Stomach (tissue), 9 donors: ENCODE results near the gene AKAP13. TPM values are rescaled to one million over a fixed set of nuclear protein-coding genes. Genes with fewer than 3 reads are reported as not detected.
A peak's percentile ranks its signal among the peaks of the same experiment; 100 is the strongest.

ENCODE experiments used
- DNase-seq, 2 donors: peaks; one replicate each; pipeline versions ENCODE4 v3.0.0 to v3.0.0-alpha.2; 2013 to 2019
- H3K27ac ChIP-seq, 5 donors: fragments of 200-600 bp in 4 of 5; sonication (generic) in 4 of 5; one replicate each; pipeline ENCODE4 v1.5.1; 2013 to 2019; ENCODE audit warnings: mild to moderate bottlenecking in 1 of 5, moderate library complexity in 1 of 5
- H3K27me3 ChIP-seq, 3 donors: fragments of 200-600 bp; sonication (generic); one replicate each; pipeline ENCODE4 v1.5.1; 2017 to 2019; ENCODE audit warnings: mixed run types in 1 of 3
- H3K36me3 ChIP-seq, 4 donors: fragments of 200-600 bp; sonication (generic); 1 replicate in 3 of 4; 2 replicates in 1 of 4; pipeline ENCODE4 v1.5.1; 2016 to 2019
- H3K4me1 ChIP-seq, 4 donors: fragments of 200-600 bp; sonication (generic); one replicate each; pipeline ENCODE4 v1.5.1; 2016 to 2019
- H3K4me3 ChIP-seq, 4 donors: fragments of 200-600 bp; sonication (generic) in 3 of 4; one replicate each; pipeline ENCODE4 v1.5.1; 2016 to 2019; ENCODE audit warnings: mild to moderate bottlenecking in 1 of 4
- H3K9me3 ChIP-seq, 4 donors: fragments of 200-600 bp; sonication (generic); one replicate each; pipeline ENCODE4 v1.5.1; 2016 to 2019
- CTCF ChIP-seq, 7 experiments: fragments of 450-650 bp in 4 of 7; fragments of 200-600 bp in 3 of 7; sonication (generic) in 3 of 7; IDR thresholded peaks; one replicate each; pipeline ENCODE4 v1.5.1; 2016 to 2019; ENCODE audit warnings: antibody characterized with exemption in 7 of 7, control low read depth in 2 of 7, mild to moderate bottlenecking in 1 of 7
- EP300 ChIP-seq: sonication (generic); formaldehyde crosslinking; IDR thresholded peaks from one replicate; pipeline ENCODE4 v1.6.1; 2017; ENCODE audit warnings: antibody characterized with exemption
- POLR2A ChIP-seq, 4 donors: fragments of 450-650 bp; IDR thresholded peaks; one replicate each; pipeline ENCODE4 v1.6.1; 2016; ENCODE audit warnings: antibody characterized with exemption in 4 of 4, control low read depth in 2 of 4, mild to moderate bottlenecking in 1 of 4, moderate library complexity in 1 of 4
- POLR2AphosphoS5 ChIP-seq, 3 donors: sonication (generic); formaldehyde crosslinking; IDR thresholded peaks; one replicate each; pipeline ENCODE4 v1.6.1; 2016; ENCODE audit warnings: antibody characterized with exemption in 3 of 3
- WGBS, 5 donors: extraction: QIAGEN DNeasy Blood & Tissue Kit in 3 of 5; methylation state at CpG; one replicate each; pipeline versions ENCODE4 v1.1.5 to v1.1.7; 2013 to 2018; 5-methylcytosine and 5-hydroxymethylcytosine counted together
- intact Hi-C: fragments of 100-400 bp; cut with DNase I; formaldehyde crosslinking; loops from one replicate; pipeline ENCODE4 v1.15.1; 2023; ENCODE audit warnings: low total_unique reads
- polyA plus RNA-seq, 3 donors: library from polyadenylated mRNA; stranded (reverse); fragments of 200-250 nt; gene quantifications; one replicate each; pipeline ENCODE4 v1.2.3, GENCODE V29; 2013
- total RNA-seq, 5 donors: library from RNA; depleted of rRNA; stranded (reverse); fragments of >200 nt; gene quantifications; one replicate each; pipeline versions ENCODE4 v1.1.0 to v1.2.3, GENCODE V29; 2014 to 2016
- donor health status: healthy with polysubstance abuse.
- donor health status: Bipolar disorder and iron deficiency.
- donor health status: healthy.

The AKAP13 gene
- total and polyA plus RNA-seq, 8 donors, result 33.1 to 395 (median 138) TPM

DNA sequence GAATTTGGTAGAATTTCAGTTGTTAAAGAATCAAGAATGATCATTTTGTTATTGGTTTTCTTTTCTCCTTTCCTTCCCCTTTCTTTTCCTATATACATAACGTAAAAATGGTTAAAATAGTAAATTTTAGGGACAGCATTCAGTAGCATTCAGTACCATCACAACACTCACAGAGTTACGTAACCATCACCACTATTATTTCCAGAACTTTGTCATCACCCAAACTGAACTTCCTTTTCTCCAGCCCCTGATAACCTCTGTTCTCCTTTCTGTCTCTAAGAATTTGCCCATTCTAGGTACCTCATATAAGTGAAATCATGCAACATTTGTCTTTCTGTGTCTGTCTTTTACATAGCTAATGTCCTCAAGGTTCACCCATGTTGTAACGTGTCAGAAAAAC is 165.3 kb downstream of the AKAP13 start:
- DNase-seq, result no peak
- no peaks in the 10 kb centered on the region for H3K9me3 ChIP-seq
- TF ChIP-seq EP300 (no peak), POLR2AphosphoS5 (IDR thresholded peaks at IDR 0.05) (no peak), POLR2A (IDR thresholded peaks at IDR 0.05) (no peak), CTCF (IDR thresholded peaks at IDR 0.05) (no peak)
- no peaks in the 10 kb centered on the region for H3K27me3 ChIP-seq
- WGBS, 5 donors, result 80 to 94% (median 88%) methylated on average over 3 of the region's 3 CpGs
- H3K4me3 ChIP-seq, result no peak overlapping the region
- H3K27ac ChIP-seq, result peak overlapping the region in 4 of 5 donors; percentile 74 to 85 (median 82)
- intact Hi-C loops, result no loop called here
- H3K4me1 ChIP-seq, result peaks cover 38 to 80% (median 46%) of the 10 kb centered on the region in 4 donors
- peaks cover 0 to 3% (median 0%) of the 10 kb centered on the region in 4 donors for H3K36me3 ChIP-seq

DNA sequence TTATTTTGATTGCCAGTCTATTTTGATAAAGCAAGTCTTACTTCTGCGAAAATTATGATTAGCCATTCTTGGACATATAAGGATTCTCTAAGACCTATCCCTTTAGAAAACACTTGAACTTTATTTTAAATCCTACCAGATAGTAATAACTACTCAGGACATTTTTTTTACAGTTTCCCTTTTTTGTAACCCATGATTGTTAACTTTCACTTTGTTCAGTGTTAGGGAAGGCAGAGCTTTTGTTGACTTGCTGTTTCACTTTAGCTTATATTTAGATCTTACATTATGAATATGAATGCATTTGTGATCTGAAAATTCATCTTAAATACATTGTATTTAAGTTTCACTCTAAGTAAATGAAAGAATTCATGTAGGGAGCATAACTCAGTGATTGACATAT is 167.0 kb downstream of the AKAP13 start:
- Histone ChIP-seq H3K36me3 (peaks cover 0 to 3% (median 0%) of the 10 kb centered on the region in 4 donors), H3K9me3 (no peaks in the 10 kb centered on the region), H3K4me3 (no peak overlapping the region), H3K27me3 (no peaks in the 10 kb centered on the region), H3K4me1 (peaks cover 30 to 81% (median 37%) of the 10 kb centered on the region in 4 donors), H3K27ac (peak overlapping the region in 3 of 5 donors; percentile 6 to 81 (median 30))
- intact Hi-C loops, result no loop called here
- no peak for TF ChIP-seq POLR2AphosphoS5 (IDR thresholded peaks at IDR 0.05)
- DNase-seq, result no peak
- WGBS, 5 donors, result 41 to 82% (median 53%) methylated on average over 1 of the region's 1 CpG

DNA sequence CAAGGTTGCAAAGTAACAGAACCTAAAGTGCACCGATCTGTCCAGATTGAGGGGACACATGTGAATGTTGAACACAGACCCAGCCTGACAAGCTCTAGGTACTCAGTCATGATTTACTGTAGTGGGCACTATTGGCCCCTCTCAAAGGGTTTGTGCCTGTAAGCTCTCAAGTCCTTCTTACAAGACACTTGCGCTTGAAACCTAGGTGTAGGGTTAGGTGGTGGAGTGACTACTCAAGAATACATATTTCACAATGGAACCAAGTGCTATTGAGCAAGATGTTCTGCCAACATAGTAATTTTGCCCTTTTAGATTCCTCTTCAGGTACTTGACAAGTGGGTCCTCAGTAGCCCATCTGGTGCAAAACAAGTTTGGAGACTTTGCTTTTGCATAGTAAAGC is 169.9 kb downstream of the AKAP13 start:
- Histone ChIP-seq H3K27ac (peak overlapping the region in 2 of 5 donors; percentile 8 to 44), H3K9me3 (no peaks in the 10 kb centered on the region), H3K4me3 (no peak overlapping the region), H3K36me3 (peaks cover 0 to 6% (median 1%) of the 10 kb centered on the region in 4 donors), H3K27me3 (no peaks in the 10 kb centered on the region), H3K4me1 (peaks cover 3 to 53% (median 13%) of the 10 kb centered on the region in 4 donors)
- DNase-seq, result no peak
- TF ChIP-seq CTCF (IDR thresholded peaks at IDR 0.05) (no peak), POLR2A (IDR thresholded peaks at IDR 0.05) (no peak)
- intact Hi-C loops, result no loop called here
- WGBS, 5 donors, result 66 to 100% (median 78%) methylated on average over 2 of the region's 2 CpGs

DNA sequence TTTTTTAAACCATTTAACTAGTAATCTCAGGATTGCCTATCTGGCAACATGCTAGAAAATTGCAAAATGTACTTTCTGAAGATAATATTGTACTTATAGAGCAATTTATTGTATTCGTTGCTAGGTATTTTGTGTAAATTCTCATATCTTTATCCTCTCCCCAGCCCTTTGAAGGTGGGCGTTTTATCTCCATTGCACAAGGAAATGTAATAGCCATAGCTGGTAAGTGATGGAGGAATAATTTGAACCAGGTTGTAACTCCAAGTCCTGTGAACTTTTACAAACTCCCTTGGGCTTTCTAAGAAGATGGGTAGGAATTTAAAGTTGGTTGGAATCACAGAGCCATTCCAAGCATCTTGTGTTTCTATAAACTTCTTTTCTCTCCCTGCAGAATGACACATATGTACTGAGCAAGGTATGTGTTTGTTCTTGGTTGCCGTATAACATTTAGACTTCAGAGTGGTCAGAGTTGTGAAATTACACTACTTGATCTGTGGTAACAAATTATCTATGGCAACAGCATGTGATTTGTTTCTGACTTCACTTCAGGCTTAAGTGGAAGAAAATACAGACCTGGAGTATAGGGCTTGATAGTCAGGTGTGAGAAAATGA is 170.9 kb downstream of the AKAP13 start:
- intact Hi-C loops, result no loop called here
- no peaks in the 10 kb centered on the region for H3K27me3 ChIP-seq
- no peak for TF ChIP-seq EP300
- peak in 1 of 3 donors; percentile 3 for TF ChIP-seq POLR2AphosphoS5 (IDR thresholded peaks at IDR 0.05)
- H3K36me3 ChIP-seq, result peaks cover 0 to 6% (median 1%) of the 10 kb centered on the region in 4 donors
- no peaks in the 10 kb centered on the region for H3K9me3 ChIP-seq
- WGBS, 5 donors, result 31 to 47% (median 35%) methylated on average over 3 of the region's 3 CpGs
- H3K4me3 ChIP-seq, result no peak overlapping the region
- H3K4me1 ChIP-seq, result peaks cover 0 to 51% (median 9%) of the 10 kb centered on the region in 4 donors
- peak overlapping the region in 2 of 5 donors; percentile 41 to 44 for H3K27ac ChIP-seq
- DNase-seq, result no peak

- TF ChIP-seq EP300, result no peak
- TF ChIP-seq CTCF (IDR thresholded peaks at IDR 0.05), result no peak
- no peak for TF ChIP-seq POLR2AphosphoS5 (IDR thresholded peaks at IDR 0.05)
- no peak for TF ChIP-seq POLR2A (IDR thresholded peaks at IDR 0.05)
- peak overlapping the region in 2 of 5 donors; percentile 19 to 51 for H3K27ac ChIP-seq
- no peaks in the 10 kb centered on the region for H3K9me3 ChIP-seq
- peaks cover 6 to 65% (median 21%) of the 10 kb centered on the region in 4 donors for H3K4me1 ChIP-seq
- H3K4me3 ChIP-seq, result no peak overlapping the region
- WGBS, 5 donors, result 76 to 86% (median 80%) methylated on average over 7 of the region's 7 CpGs
- H3K36me3 ChIP-seq, result peaks cover 0 to 6% (median 1%) of the 10 kb centered on the region in 4 donors
- H3K27me3 ChIP-seq, result no peaks in the 10 kb centered on the region
- no peak for DNase-seq
- intact Hi-C loops, result no loop called here
These were observed 174.6 kb downstream of the AKAP13 start for GRCh38 chr15:85554852-85555521.
